Upper lobe of left lung (tissue), 4 donors: ENCODE measurements around the gene NQO1.

Experiments used
- EP300 ChIP-seq, 4 donors: sonication (generic); formaldehyde crosslinking; IDR thresholded peaks; one replicate each; pipeline ENCODE4 v1.5.1; 2017; ENCODE audit warnings: antibody characterized with exemption in 4 of 4, control low read depth in 2 of 4
- POLR2A ChIP-seq, 4 donors: fragments of 450-650 bp; IDR thresholded peaks; one replicate each; pipeline ENCODE4 v1.5.1; 2016 to 2017; ENCODE audit warnings: antibody characterized with exemption in 4 of 4, mild to moderate bottlenecking in 2 of 4
- POLR2AphosphoS5 ChIP-seq, 2 donors: sonication (generic); formaldehyde crosslinking; IDR thresholded peaks; one replicate each; pipeline ENCODE4 v1.5.1; 2017; ENCODE audit warnings: antibody characterized with exemption in 2 of 2
- TF ChIP-seq, protein P1 (sequence below), 6 experiments: fragments of 450-650 bp in 4 of 6; fragments of 200-600 bp in 2 of 6; sonication (generic) in 2 of 6; IDR thresholded peaks; one replicate each; pipeline ENCODE4 v1.5.1; 2016 to 2019; ENCODE audit warnings: antibody characterized with exemption in 6 of 6

- TF ChIP-seq, protein P1, sequence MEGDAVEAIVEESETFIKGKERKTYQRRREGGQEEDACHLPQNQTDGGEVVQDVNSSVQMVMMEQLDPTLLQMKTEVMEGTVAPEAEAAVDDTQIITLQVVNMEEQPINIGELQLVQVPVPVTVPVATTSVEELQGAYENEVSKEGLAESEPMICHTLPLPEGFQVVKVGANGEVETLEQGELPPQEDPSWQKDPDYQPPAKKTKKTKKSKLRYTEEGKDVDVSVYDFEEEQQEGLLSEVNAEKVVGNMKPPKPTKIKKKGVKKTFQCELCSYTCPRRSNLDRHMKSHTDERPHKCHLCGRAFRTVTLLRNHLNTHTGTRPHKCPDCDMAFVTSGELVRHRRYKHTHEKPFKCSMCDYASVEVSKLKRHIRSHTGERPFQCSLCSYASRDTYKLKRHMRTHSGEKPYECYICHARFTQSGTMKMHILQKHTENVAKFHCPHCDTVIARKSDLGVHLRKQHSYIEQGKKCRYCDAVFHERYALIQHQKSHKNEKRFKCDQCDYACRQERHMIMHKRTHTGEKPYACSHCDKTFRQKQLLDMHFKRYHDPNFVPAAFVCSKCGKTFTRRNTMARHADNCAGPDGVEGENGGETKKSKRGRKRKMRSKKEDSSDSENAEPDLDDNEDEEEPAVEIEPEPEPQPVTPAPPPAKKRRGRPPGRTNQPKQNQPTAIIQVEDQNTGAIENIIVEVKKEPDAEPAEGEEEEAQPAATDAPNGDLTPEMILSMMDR (IDR thresholded peaks at IDR 0.05): no peak
- TF ChIP-seq EP300 (IDR thresholded peaks at IDR 0.05) (no peak), POLR2AphosphoS5 (IDR thresholded peaks at IDR 0.05) (no peak), POLR2A (IDR thresholded peaks at IDR 0.05) (no peak)
Observed at GRCh38 chr16:69741951-69742904, 15.9 kb upstream of the NQO1 start.
